SK-N-SH (cell line): Measurements from ENCODE around the gene PIGM. TPM values are rescaled to one million over a fixed set of nuclear protein-coding genes. Genes with fewer than 3 reads are reported as not detected.

Source experiments
- CTCF ChIA-PET: fragments of 300-600, 350-600 bp; formaldehyde crosslinking; extraction: SDS; loops from one replicate; lab custom pipeline; 2021; lab: Yijun Ruan, JAX
- POLR2A ChIA-PET: fragments of 350-600 bp; sonication (Branson Sonifier 250); formaldehyde crosslinking; extraction: SDS; loops from one replicate; lab custom pipeline; 2020; ENCODE audit warnings: antibody characterized with exemption, inconsistent platforms; lab: Yijun Ruan, JAX
- DNase-seq: peaks from one replicate; pipeline ENCODE4 v3.0.0; 2012
- H2AFZ ChIP-seq: fragments of 200-600 bp; sonication (generic); 2 replicates; pipeline ENCODE4 v1.8.1; 2016; ENCODE audit warnings: antibody characterized with exemption, mild to moderate bottlenecking, low read depth
- H3F3A ChIP-seq: fragments of 200-600 bp; sonication (generic); replicated peaks from 2 replicates; pipeline ENCODE3; 2016; ENCODE audit warnings: antibody characterized with exemption, mild to moderate bottlenecking; ENCODE audit not compliant: insufficient read depth
- H3K27ac ChIP-seq, 2 experiments: fragments of 200-500 bp in 1 of 2; fragments of 200-600 bp in 1 of 2; sonication (Bioruptor generic) in 1 of 2; sonication (generic), shearing (Covaris generic) in 1 of 2; 2 replicates each; pipeline versions ENCODE4 v1.5.1 to v1.6.1; 2014 to 2016; ENCODE audit warnings: low read depth in 2 of 2, inconsistent platforms in 1 of 2, low read length in 1 of 2, mild to moderate bottlenecking in 1 of 2, mixed read lengths in 1 of 2
- H3K27me3 ChIP-seq: fragments of 200-600 bp; sonication (generic), shearing (Covaris generic); 2 replicates; pipeline ENCODE4 v1.6.1; 2016; ENCODE audit warnings: mixed run types; ENCODE audit not compliant: insufficient read depth
- H3K36me3 ChIP-seq, 2 experiments: fragments of 200-500 bp in 1 of 2; fragments of 200-600 bp in 1 of 2; sonication (Bioruptor generic) in 1 of 2; sonication (generic) in 1 of 2; replicated peaks in 1 of 2; 2 replicates each; pipeline versions ENCODE3 to v1.5.1; 2014 to 2016; ENCODE audit warnings: low read length in 1 of 2, mild to moderate bottlenecking in 1 of 2; ENCODE audit not compliant: insufficient read depth in 2 of 2, control insufficient read depth in 1 of 2
- H3K4me1 ChIP-seq, 2 experiments: fragments of 200-500 bp in 1 of 2; fragments of 200-600 bp in 1 of 2; sonication (Bioruptor generic) in 1 of 2; sonication (generic), shearing (Covaris generic) in 1 of 2; 2 replicates each; pipeline versions ENCODE4 v1.5.1 to v1.6.1; 2014 to 2016; ENCODE audit warnings: low read depth in 1 of 2, low read length in 1 of 2, mixed run types in 1 of 2; ENCODE audit not compliant: insufficient read depth in 2 of 2, control insufficient read depth in 1 of 2
- H3K4me2 ChIP-seq: fragments of 200-600 bp; sonication (generic), shearing (Covaris generic); 2 replicates; pipeline ENCODE4 v1.6.1; 2017; ENCODE audit warnings: mixed run types
- H3K4me3 ChIP-seq, 2 experiments: fragments of 200-500 bp in 1 of 2; fragments of 200-600 bp in 1 of 2; sonication (Bioruptor generic) in 1 of 2; sonication (generic), shearing (Covaris generic) in 1 of 2; 2 replicates each; pipeline versions ENCODE4 v1.5.1 to v1.8.1; 2014 to 2016; ENCODE audit warnings: low read depth in 2 of 2, inconsistent platforms in 1 of 2, low read length in 1 of 2, mild to moderate bottlenecking in 1 of 2, mixed read lengths in 1 of 2, moderate library complexity in 1 of 2
- H3K79me2 ChIP-seq: fragments of 200-600 bp; sonication (generic); 2 replicates; pipeline ENCODE4 v1.8.1; 2017; ENCODE audit warnings: mild to moderate bottlenecking; ENCODE audit not compliant: insufficient read depth
- H3K9ac ChIP-seq: fragments of 200-600 bp; sonication (generic); 2 replicates; pipeline ENCODE4 v1.6.1; 2017; ENCODE audit warnings: mixed run types
- H3K9me2 ChIP-seq: fragments of 200-600 bp; sonication (generic); 2 replicates; pipeline ENCODE4 v1.6.1; 2017; ENCODE audit warnings: mixed run types
- H3K9me3 ChIP-seq: fragments of 200-600 bp; sonication (generic); 2 replicates; pipeline ENCODE4 v1.6.1; 2017; ENCODE audit warnings: mixed run types, mild to moderate bottlenecking, moderate library complexity
- H4K20me1 ChIP-seq: fragments of 200-600 bp; sonication (generic); 2 replicates; pipeline ENCODE4 v1.6.1; 2017; ENCODE audit warnings: mild to moderate bottlenecking, mixed run types; ENCODE audit not compliant: insufficient read depth
- FOXJ3 ChIP-seq: sonication (generic); formaldehyde crosslinking; IDR thresholded peaks from 2 replicates; pipeline ENCODE4 v1.5.1; 2020; ENCODE audit warnings: mild to moderate bottlenecking, missing genetic modification reagents
- MXI1 ChIP-seq: IDR thresholded peaks from 2 replicates; pipeline ENCODE4 v1.6.1; 2012; ENCODE audit warnings: mild to moderate bottlenecking, low read depth, low read length, improper control_type of control experiment
- RAD21 ChIP-seq: IDR thresholded peaks from 2 replicates; pipeline ENCODE4 v1.6.1; 2012; ENCODE audit warnings: mild to moderate bottlenecking, low read length
- RCOR1 ChIP-seq: fragments of 150-350 bp; IDR thresholded peaks from 2 replicates; pipeline ENCODE4 v1.6.1; 2017; ENCODE audit warnings: antibody characterized with exemption, low read length
- RXRA ChIP-seq: IDR thresholded peaks from 2 replicates; pipeline ENCODE4 v1.4.0; 2012; ENCODE audit warnings: low read depth, mild to moderate bottlenecking, borderline replicate concordance
- SMC3 ChIP-seq: IDR thresholded peaks from 2 replicates; pipeline ENCODE4 v1.6.1; 2012; ENCODE audit warnings: low read depth, low read length, improper control_type of control experiment
- TCF12 ChIP-seq: IDR thresholded peaks from 2 replicates; pipeline ENCODE4 v1.4.0; 2012
- TEAD4 ChIP-seq: IDR thresholded peaks from 2 replicates; pipeline ENCODE4 v1.4.0; 2012; ENCODE audit warnings: mild to moderate bottlenecking, borderline replicate concordance; ENCODE audit not compliant: insufficient read depth
- WGBS: methylation state at CpG from one replicate; pipeline ENCODE4 v1.1.6; 2017; ENCODE audit warnings: low lambda C conversion rate; 5-methylcytosine and 5-hydroxymethylcytosine counted together
- polyA plus RNA-seq, 3 experiments: library from polyadenylated mRNA; depleted of rRNA; stranded (reverse); fragments of >200 nt; gene quantifications; 2 replicates each; pipeline ENCODE4 v1.2.3, GENCODE V29; 2012
- TF ChIP-seq, protein P1 (sequence below): fragments of 200-600 bp; sonication (generic); IDR thresholded peaks from 2 replicates; pipeline ENCODE4 v1.6.1; 2017; ENCODE audit warnings: antibody characterized with exemption, mild to moderate bottlenecking, moderate library complexity
- TF ChIP-seq, protein P2 (sequence below): IDR thresholded peaks from 2 replicates; pipeline ENCODE4; 2012

Gene PIGM
- polyA plus RNA-seq, 1 of the 3 experiments (the other 2 are of a cell fraction) = 4.0 TPM

DNA sequence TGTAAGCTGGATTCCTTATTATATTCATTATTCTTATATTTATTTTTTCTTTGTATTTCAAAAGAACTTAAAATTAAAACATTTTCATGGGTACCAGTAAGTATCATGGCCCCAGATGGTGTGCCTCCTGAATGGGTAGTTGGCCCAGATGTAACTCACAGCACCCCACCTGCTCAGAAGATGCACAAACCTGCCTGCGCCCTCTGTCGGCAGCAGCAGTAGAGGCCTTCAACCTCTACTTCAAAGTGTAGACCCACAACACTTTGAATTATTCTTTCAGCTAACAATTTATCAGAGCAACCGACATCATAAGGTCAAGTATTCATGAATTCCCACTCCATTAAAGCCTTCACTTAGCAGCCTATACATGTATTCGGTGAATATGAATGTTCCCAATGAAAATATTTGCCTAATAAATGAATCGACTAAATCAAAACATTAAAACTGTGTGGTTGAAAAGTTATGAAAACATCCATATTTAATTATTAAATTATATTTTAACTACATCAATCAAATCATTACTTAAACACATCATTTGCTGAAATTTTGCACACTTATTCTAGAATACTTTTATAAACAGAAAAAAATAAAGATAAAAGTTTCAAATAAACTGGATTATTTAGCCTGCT lies 25.4 kb downstream of the PIGM start:
- 17% methylated on average over 5 of the region's 5 CpGs for WGBS
- CTCF ChIA-PET = interaction anchor here (0.6 to 12.0 kb wide), 52 partner anchors 8 to 638 kb away, joined by 3 to 460 read pairs (median 5); partner anchors contain the start of genes CFAP45, FCRL6, IGSF8 and IGSF9
- Histone ChIP-seq H3F3A (peaks cover 5% of the 10 kb centered on the region), H2AFZ (no peak overlapping the region), H3K27me3 (peaks cover 8% of the 10 kb centered on the region; the same call in 1 of the 2 replicates), H3K27ac (no peak overlapping the region), H3K4me1 (no peaks in the 10 kb centered on the region), H3K9ac (no peak overlapping the region), H3K4me2 (no peak overlapping the region), H3K79me2 (no peaks in the 10 kb centered on the region), H3K9me2 (no peaks in the 10 kb centered on the region), H3K4me3 (no peak overlapping the region; a peak in 1 of 4 replicates), H4K20me1 (no peaks in the 10 kb centered on the region), H3K36me3 (no peaks in the 10 kb centered on the region), H3K9me3 (no peaks in the 10 kb centered on the region)
- peak; percentile 73 for DNase-seq
- TF ChIP-seq TCF12 (no peak), RCOR1 (0 out of 2 replicates have a peak, but pooled peaks have one; percentile 15), TEAD4 (no peak), SMC3 (peak; percentile 87), FOXJ3 (no peak), MXI1 (no peak), RAD21 (peak; percentile 66), RXRA (no peak)
- TF ChIP-seq, protein P1, sequence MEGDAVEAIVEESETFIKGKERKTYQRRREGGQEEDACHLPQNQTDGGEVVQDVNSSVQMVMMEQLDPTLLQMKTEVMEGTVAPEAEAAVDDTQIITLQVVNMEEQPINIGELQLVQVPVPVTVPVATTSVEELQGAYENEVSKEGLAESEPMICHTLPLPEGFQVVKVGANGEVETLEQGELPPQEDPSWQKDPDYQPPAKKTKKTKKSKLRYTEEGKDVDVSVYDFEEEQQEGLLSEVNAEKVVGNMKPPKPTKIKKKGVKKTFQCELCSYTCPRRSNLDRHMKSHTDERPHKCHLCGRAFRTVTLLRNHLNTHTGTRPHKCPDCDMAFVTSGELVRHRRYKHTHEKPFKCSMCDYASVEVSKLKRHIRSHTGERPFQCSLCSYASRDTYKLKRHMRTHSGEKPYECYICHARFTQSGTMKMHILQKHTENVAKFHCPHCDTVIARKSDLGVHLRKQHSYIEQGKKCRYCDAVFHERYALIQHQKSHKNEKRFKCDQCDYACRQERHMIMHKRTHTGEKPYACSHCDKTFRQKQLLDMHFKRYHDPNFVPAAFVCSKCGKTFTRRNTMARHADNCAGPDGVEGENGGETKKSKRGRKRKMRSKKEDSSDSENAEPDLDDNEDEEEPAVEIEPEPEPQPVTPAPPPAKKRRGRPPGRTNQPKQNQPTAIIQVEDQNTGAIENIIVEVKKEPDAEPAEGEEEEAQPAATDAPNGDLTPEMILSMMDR = peak; percentile 98
- TF ChIP-seq, protein P2, sequence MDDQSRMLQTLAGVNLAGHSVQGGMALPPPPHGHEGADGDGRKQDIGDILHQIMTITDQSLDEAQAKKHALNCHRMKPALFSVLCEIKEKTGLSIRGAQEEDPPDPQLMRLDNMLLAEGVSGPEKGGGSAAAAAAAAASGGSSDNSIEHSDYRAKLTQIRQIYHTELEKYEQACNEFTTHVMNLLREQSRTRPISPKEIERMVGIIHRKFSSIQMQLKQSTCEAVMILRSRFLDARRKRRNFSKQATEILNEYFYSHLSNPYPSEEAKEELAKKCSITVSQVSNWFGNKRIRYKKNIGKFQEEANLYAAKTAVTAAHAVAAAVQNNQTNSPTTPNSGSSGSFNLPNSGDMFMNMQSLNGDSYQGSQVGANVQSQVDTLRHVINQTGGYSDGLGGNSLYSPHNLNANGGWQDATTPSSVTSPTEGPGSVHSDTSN = no peak
- POLR2A ChIA-PET = interaction anchor here (1.1 kb wide), 1 partner anchor 65 kb away, joined by 3 read pairs; no protein-coding TSS in a partner anchor

DNA sequence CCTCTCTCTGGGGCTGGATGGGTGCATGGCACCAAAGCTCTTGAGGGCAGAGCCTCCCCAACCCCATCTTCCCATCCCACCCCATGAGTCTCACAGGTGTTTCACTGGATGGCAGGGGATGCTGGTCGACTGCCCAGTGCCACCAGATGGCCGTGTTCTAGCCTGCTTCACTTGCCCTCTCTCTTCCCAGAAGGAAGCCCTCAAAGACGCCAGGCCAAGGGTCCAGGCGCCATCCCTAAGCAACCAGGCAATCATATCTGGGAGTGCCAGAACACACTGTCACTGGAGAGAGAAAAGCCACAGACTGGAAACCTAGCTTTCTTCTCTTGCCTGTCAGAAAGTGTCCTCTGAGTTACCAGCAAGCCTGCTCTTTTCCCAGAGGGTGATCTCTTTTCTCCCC lies 26.7 kb downstream of the PIGM start:
- H3K9me3 ChIP-seq = no peaks in the 10 kb centered on the region
- no peaks in the 10 kb centered on the region for H4K20me1 ChIP-seq
- H3K4me2 ChIP-seq = no peak overlapping the region
- H3K4me3 ChIP-seq = no peak overlapping the region
- H2AFZ ChIP-seq = no peak overlapping the region
- no peaks in the 10 kb centered on the region for H3K27me3 ChIP-seq
- H3K36me3 ChIP-seq = no peaks in the 10 kb centered on the region
- TF ChIP-seq, protein P2 = no peak
- CTCF ChIA-PET = interaction anchor here (0.7 to 12.0 kb wide), 22 partner anchors 8 to 224 kb away, joined by 3 to 460 read pairs (median 12); partner anchors contain the start of genes CFAP45, DUSP23, FCRL6 and IGSF9
- no peak overlapping the region for H3K9ac ChIP-seq
- DNase-seq = no peak
- no peaks in the 10 kb centered on the region for H3K4me1 ChIP-seq
- POLR2A ChIA-PET = no interaction called here
- no peaks in the 10 kb centered on the region for H3K9me2 ChIP-seq
- 30% methylated on average over 2 of the region's 4 CpGs for WGBS
- H3K79me2 ChIP-seq = no peaks in the 10 kb centered on the region
- peaks cover 5% of the 10 kb centered on the region for H3F3A ChIP-seq
- no peak overlapping the region for H3K27ac ChIP-seq
